Tibial artery (tissue), 4 donors: ENCODE results near the gene TPP1.
A peak's percentile ranks its signal among the peaks of the same experiment; 100 is the strongest.

Source experiments
- DNase-seq, 2 donors: peaks; one replicate each; pipeline ENCODE4 v3.0.0-alpha.2; 2019
- H3K27ac ChIP-seq, 2 donors: fragments of 200-600 bp; sonication (generic) in 1 of 2; 1 replicate in 1 of 2; 2 replicates in 1 of 2; pipeline ENCODE4 v1.5.1; 2018 to 2019; ENCODE audit warnings: mild to moderate bottlenecking in 1 of 2
- H3K27me3 ChIP-seq, 2 donors: fragments of 200-600 bp; sonication (generic) in 1 of 2; one replicate each; pipeline versions ENCODE4 v1.5.1 to v1.6.0; 2016 to 2019
- H3K36me3 ChIP-seq, 3 donors: fragments of 200-600 bp; sonication (generic) in 2 of 3; one replicate each; pipeline ENCODE4 v1.5.1; 2016 to 2019; ENCODE audit warnings: mild to moderate bottlenecking in 2 of 3
- H3K4me1 ChIP-seq, 4 donors: fragments of 200-600 bp; sonication (generic) in 2 of 4; 1 replicate in 3 of 4; 2 replicates in 1 of 4; pipeline ENCODE4 v1.5.1; 2016 to 2019
- H3K4me3 ChIP-seq, 2 donors: fragments of 200-600 bp; sonication (generic) in 1 of 2; 1 replicate in 1 of 2; 2 replicates in 1 of 2; pipeline ENCODE4 v1.5.1; 2018 to 2019; ENCODE audit warnings: mild to moderate bottlenecking in 2 of 2
- H3K9me3 ChIP-seq, 3 donors: fragments of 200-600 bp; sonication (generic) in 1 of 3; one replicate each; pipeline ENCODE4 v1.5.1; 2016 to 2019
- intact Hi-C: fragments of 100-400 bp; cut with DNase I; formaldehyde crosslinking; loops from one replicate; pipeline ENCODE4 v1.15.0; 2023; ENCODE audit warnings: low total_unique reads
- TF ChIP-seq, protein P1 (sequence below), 2 experiments: fragments of 200-600 bp in 1 of 2; fragments of 450-650 bp in 1 of 2; IDR thresholded peaks; one replicate each; pipeline ENCODE4 v1.5.1; 2017 to 2019; ENCODE audit warnings: antibody characterized with exemption in 2 of 2, mild to moderate bottlenecking in 1 of 2, moderate library complexity in 1 of 2

The TPP1 gene

GRCh38 chr11:6640036-6640984, 21.1 kb upstream of the TPP1 start:
- no peaks in the 10 kb centered on the region for H3K9me3 ChIP-seq
- no peak overlapping the region for H3K4me3 ChIP-seq
- peaks cover 0 to 19% (median 12%) of the 10 kb centered on the region in 3 donors for H3K36me3 ChIP-seq
- no peak overlapping the region for H3K27ac ChIP-seq
- intact Hi-C loops, result no loop called here
- DNase-seq, result no peak
- peaks cover 0 to 46% (median 39%) of the 10 kb centered on the region in 4 donors for H3K4me1 ChIP-seq
- H3K27me3 ChIP-seq, result no peaks in the 10 kb centered on the region
- TF ChIP-seq, protein P1, sequence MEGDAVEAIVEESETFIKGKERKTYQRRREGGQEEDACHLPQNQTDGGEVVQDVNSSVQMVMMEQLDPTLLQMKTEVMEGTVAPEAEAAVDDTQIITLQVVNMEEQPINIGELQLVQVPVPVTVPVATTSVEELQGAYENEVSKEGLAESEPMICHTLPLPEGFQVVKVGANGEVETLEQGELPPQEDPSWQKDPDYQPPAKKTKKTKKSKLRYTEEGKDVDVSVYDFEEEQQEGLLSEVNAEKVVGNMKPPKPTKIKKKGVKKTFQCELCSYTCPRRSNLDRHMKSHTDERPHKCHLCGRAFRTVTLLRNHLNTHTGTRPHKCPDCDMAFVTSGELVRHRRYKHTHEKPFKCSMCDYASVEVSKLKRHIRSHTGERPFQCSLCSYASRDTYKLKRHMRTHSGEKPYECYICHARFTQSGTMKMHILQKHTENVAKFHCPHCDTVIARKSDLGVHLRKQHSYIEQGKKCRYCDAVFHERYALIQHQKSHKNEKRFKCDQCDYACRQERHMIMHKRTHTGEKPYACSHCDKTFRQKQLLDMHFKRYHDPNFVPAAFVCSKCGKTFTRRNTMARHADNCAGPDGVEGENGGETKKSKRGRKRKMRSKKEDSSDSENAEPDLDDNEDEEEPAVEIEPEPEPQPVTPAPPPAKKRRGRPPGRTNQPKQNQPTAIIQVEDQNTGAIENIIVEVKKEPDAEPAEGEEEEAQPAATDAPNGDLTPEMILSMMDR (IDR thresholded peaks at IDR 0.05), result no peak

- H3K27me3 ChIP-seq, result no peaks in the 10 kb centered on the region
- peak overlapping the region; percentile 29 to 58 for H3K27ac ChIP-seq
- TF ChIP-seq, protein P1 (IDR thresholded peaks at IDR 0.05), result no peak
- H3K36me3 ChIP-seq, result peaks cover 0 to 26% (median 12%) of the 10 kb centered on the region in 3 donors
- H3K4me3 ChIP-seq, result no peak overlapping the region
- no peak for DNase-seq
- peaks cover 0 to 50% (median 42%) of the 10 kb centered on the region in 4 donors for H3K4me1 ChIP-seq
- no peaks in the 10 kb centered on the region for H3K9me3 ChIP-seq
- intact Hi-C loops, result no loop called here
Observed at GRCh38 chr11:6638429-6638828, 19.2 kb upstream of the TPP1 start.

GRCh38 chr11:6637871-6638270, 18.6 kb upstream of the TPP1 start:
- Histone ChIP-seq H3K27ac (peak overlapping the region; percentile 29 to 58), H3K27me3 (no peaks in the 10 kb centered on the region), H3K4me3 (no peak overlapping the region), H3K36me3 (peaks cover 0 to 32% (median 17%) of the 10 kb centered on the region in 3 donors), H3K9me3 (no peaks in the 10 kb centered on the region), H3K4me1 (peaks cover 0 to 50% (median 42%) of the 10 kb centered on the region in 4 donors)
- DNase-seq, result peak; percentile 50 to 87
- intact Hi-C loops, result no loop called here
- TF ChIP-seq, protein P1 (IDR thresholded peaks at IDR 0.05), result no peak

DNA sequence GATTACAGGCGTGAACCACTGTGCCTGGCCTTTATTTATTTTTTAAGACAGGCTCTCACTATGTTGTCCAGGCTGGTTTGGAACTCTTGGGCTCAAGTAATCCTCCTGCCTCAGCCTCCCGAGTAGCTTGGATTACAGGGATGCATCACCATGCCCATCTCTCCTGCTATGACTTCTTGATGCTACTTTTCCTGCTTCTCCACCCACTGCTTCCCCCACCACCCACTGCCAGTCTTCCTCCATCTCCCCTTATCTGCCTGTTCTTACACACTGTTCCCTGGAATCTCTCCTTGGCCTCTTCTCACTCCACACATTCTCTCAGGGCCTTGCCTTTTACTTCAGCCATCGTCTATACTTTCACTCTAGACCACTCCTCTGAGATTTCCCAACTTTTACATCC, 17.3 kb upstream of the TPP1 start:
- H3K27ac ChIP-seq, result peak overlapping the region; percentile 58 to 63
- peaks cover 9 to 45% (median 30%) of the 10 kb centered on the region in 3 donors for H3K36me3 ChIP-seq
- DNase-seq, result no peak
- peaks cover 0 to 50% (median 42%) of the 10 kb centered on the region in 4 donors for H3K4me1 ChIP-seq
- H3K4me3 ChIP-seq, result no peak overlapping the region
- TF ChIP-seq, protein P1 (IDR thresholded peaks at IDR 0.05), result no peak
- H3K27me3 ChIP-seq, result no peaks in the 10 kb centered on the region
- no peaks in the 10 kb centered on the region for H3K9me3 ChIP-seq
- intact Hi-C loops, result no loop called here

DNA sequence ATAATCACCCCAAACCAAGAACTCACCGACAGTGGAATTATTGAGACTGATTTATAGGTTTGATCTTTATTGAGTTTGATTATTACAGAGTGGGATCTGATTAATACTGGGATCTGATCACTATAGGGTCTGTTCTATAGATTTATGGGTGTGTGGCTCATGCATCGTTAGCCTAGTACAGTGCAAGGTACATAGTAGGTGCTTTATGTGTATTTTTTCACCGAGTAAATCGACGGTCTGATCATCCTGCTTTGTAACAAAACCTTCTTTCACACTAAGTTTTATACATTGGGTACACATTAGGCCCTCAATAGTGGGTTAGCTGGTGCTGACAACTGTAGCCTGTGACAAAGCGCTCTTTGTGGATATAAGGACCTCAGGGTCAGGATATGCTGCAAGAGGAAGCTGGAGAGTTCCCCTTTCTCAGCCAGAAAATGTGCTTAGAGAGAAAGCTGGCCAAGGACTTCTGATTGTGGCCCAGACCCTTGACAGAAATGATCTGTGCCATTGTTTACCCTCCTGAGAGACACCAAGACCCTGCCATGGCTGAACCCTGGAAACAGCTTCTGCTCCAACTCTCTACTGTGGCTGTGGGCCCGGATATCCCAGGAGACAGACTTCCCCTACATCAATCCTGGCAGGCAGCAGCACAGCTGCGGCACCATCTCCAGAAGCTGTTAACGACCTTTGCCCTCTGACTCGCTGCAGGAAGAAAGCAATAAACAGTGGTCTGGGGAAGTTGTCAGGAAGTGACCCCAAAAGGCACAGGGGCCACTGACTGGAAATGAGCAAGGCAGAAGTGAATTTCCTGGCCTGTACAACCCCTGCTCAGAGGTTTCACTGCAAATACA, 16.1 kb upstream of the TPP1 start:
- Histone ChIP-seq H3K27me3 (no peaks in the 10 kb centered on the region), H3K9me3 (no peaks in the 10 kb centered on the region), H3K36me3 (peaks cover 9 to 46% (median 30%) of the 10 kb centered on the region in 3 donors), H3K27ac (peak overlapping the region; percentile 58 to 63), H3K4me3 (no peak overlapping the region), H3K4me1 (peaks cover 0 to 50% (median 42%) of the 10 kb centered on the region in 4 donors)
- no peak for DNase-seq
- TF ChIP-seq, protein P1 (IDR thresholded peaks at IDR 0.05), result no peak
- intact Hi-C loops, result no loop called here
